GM21528 (cell line): ENCODE results near the gene ZNF396.

ENCODE experiments used
- ATAC-seq: cut with Tn5 transposase; IDR thresholded peaks from one replicate; pipeline ENCODE4 v1.9.1; 2021; ENCODE audit warnings: mild to moderate bottlenecking, moderate library complexity; ENCODE audit not compliant: unreplicated experiment, low FRiP score

Gene ZNF396

DNA sequence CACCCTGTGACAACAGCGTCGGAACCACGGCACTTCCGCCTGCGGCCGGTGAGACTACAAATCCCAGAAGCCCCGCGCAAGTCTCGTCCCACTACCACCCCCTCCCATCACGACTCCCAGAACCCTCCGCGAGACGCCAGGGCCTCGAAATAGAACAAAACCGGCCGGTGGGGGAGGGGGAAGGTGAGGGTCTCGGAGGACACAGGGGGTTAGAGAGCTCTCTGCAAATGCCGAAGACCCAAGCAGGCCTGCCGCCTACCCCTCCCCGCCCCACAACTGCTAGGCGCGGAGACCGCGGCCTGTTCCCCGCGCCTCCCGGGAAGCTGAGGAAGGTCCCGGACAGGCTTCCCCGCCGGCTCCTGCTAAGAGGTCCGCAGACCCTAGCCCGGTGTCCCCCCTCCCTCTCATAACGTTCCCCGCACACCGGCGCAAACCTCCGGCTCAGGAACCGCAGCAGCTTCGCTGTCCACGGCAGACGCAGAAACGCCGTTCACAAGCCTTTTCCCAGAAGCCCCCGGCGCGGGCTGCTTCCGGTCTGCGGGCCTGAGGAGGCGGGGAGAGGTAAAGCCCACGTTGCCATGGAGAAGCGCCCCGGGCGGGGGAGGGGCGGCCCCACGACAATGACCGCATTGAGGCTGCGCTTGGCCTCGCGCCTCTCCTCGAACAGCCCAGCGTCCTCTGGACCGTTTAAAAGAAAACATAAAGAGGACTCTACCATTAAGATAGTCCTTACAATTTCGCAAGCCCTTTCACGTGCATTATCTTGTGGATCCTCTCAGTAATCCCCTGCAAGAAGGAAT lies 33.0 kb downstream of the ZNF396 start, which contains the start of gene ZNF24:
TSS of gene ZNF24 (minus strand) at position 485 of the 800 bp plus-strand sequence. CDS start 3,770 bp downstream, outside the sequence.
- peak; percentile 95 for ATAC-seq

DNA sequence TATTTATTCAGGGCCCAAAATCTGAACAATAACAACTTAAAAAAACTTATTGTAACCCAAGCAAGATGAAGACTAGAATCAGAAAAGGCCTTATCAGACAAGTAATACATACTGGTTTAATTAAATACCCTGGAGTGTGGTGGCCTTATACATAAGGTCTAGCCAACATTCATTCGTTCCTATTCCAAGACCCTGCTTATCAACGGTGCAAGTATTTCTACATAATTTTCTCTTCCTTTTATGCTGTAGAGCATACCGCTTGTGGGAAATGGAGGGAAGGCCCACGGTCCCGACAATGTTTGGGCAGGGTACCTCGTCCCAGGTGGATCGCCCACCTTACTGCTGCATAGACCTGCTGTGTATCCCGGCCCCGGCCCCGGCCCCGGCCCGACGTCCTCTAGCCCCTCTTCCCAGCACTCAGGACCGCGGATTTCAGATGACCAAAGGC lies 33.6 kb downstream of the ZNF396 start:
- no peak for ATAC-seq

DNA sequence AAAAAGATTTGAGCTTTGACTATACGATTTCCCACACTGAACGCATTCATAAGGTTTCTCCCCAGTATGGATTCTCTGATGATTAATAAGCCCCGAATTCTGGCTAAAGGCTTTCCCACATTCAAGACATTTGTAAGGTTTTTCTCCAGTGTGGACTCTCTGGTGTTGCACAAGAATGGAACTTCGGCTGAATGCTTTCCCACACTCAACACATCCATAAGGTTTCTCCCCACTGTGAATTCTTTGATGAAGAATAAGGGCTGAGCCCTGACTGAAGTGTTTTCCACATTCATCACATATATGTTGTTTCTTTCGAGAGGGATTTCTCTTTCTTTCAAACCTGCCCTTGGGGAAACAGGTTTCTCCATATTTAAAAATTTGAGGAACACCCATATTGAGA lies 39.9 kb downstream of the ZNF396 start:
- ATAC-seq, result no peak

DNA sequence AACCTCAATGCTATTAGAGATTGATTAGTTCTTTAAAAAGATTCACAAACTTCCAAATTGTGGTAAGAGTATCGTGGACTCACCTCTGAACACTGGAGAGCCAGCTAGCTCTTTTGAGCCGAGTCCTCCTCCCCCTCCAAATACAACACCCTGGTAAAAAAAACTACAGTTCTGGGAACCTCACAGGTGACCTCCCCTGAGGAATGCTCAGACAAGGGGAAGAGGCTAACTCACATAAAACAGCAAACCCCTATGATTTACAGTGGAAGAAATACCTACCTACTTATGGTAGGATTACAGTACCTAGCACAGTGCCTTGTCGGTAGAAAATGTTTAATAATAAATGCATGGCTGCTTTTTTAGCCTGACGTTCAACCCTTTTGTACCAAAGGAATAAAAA lies 41.3 kb downstream of the ZNF396 start:
- no peak for ATAC-seq

DNA sequence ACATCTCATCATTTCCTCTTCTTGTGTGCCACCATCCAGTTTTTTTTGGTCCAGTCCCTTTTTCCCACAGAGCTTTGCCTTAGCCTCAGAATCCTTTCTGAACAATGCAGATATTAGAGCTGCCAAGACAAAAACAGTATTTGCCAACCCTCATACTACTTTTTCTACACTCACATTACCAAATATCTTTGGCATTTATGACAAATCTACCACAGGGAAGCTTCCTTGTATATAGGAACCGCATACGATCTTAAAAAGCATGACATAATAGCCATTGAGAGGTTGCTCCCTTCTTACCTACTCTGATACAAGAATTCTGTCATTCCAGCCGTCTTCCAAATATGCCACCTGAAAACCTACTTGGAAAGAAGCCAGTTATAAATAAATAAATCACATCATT lies 42.3 kb downstream of the ZNF396 start:
- ATAC-seq, result no peak

DNA sequence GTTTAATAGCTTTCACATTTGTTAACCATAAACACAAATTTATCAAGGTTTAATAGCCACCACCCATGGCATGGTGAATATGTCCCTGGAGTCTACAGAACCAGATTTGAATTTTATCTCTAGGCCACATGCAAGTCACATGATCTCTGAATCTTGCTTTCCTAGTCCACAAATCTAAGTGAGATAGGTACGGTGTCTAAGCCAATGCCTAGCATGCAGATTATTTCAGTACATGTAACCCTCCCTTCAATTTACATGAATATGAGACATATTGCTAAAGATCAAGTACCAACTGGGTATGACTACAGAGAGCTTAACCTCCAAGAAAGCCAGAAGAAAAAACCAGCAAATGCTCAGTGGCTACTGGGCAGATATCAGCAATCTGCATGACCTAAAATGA lies 42.9 kb downstream of the ZNF396 start:
- ATAC-seq, result no peak

DNA sequence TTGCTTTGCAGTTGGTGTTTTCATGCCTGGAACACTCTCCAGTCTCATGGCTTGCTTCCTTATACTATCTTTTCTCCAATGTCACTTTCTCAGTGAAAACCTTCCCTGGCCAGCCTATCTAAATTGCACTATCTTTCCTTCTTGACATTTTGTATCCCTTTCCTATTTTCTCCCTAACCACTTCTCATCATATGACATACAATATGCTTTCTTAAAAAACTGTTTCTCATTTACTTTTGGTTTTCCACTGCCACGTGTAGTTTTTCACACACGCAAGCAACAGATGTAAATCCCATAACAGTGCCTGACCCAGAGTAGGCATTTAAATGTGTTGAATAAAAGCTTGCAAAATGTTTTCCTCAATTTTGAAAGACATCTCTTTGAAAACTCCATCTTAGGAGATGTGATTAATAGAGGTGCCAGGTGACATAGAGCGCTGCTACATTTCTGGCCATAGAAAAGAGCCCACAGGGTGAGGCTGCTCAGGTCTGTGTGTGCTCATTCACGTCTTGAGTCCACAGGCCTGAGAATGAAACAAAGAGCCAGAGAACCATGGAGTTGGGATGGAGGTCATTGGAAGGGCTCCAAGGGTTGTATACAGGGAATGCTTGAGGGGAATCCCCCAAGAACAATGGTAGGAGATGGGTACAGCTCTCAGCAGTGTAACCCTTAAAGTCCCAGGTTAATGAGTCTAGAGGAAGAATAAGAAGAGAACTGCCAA lies 45.6 kb downstream of the ZNF396 start:
- no peak for ATAC-seq

DNA sequence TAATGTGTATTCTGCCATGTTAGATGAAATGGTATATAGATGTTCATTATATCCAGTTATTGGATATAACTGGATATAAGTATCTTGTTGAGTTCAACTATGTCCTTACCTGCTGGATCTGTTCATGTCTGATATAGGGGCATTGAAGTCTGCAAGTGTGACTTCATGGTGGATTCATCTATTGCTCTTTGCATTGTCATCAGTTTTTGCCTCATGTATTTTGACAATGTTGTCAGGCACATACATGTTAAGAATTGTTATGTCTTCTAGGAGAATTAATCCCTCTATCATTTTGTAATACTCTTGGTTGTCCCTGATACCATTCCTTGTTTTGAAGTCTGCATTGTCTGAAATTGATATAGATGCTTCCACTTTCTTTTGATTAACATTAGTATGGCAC lies 48.3 kb downstream of the ZNF396 start:
- no peak for ATAC-seq

DNA sequence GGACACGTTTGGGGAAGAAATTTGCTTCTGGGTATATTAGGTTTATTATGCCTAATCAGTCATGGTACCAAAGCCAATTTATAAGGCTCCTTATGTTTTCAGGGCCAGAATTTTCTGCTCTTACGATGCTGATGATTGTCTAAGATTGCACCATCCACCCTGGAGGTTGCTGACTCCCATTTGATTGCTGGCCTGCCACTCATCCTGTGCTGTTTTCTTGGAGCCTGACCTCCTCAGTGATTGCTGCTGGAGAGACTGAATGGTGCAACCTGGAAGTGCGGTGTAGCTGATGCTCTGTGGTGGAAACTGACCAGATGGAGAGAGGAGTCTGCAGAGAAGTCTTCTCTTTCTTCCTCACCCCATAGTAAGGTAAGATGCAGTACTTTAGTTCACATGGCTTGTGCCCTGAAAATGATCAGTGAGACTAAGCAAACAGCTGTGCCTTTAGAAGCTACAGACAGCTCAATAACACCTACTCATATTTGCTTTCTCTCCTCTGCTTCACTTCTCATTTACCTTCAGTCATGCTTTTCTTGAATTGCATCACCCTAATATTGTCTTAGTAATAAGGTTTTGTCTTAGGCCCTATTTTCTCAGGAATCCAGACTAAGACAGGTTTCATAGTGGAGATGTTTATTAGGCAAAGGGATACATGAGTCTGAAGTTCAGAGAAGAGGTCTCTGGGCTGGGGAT lies 50.3 kb downstream of the ZNF396 start:
- ATAC-seq, result no peak

DNA sequence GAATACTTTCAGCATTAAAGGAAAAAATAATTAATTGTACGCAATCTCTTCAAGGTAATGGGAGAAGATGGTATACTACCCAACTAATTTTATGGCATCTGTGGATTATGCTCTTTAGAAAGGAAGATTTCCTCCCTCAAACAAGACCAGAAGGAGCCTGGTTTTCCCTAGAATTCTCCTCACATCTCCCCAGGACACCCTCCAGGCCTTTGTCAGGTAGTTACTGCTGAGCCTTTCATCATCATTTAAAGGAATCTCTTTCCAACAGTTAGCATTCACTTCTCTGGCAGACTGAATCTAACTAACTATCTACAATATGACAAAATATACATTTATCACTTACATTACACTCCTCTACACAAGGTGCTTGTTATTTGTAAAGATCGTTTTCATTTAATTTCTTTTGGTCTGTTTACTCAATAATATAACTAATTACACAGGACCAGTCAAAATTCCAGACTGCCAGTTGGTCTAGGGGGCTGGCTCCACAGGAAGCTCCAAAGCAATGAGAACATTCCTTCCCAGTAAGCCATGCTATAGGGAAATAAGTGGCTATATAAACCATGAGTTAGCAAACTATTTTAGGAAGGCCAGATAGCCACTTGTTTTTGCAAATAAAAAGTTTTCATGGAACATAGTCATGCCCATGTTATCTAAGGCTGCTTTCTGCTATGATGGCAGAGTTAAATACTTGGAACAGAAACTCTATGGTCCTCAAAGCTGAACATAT lies 52.0 kb downstream of the ZNF396 start:
- ATAC-seq, result no peak

DNA sequence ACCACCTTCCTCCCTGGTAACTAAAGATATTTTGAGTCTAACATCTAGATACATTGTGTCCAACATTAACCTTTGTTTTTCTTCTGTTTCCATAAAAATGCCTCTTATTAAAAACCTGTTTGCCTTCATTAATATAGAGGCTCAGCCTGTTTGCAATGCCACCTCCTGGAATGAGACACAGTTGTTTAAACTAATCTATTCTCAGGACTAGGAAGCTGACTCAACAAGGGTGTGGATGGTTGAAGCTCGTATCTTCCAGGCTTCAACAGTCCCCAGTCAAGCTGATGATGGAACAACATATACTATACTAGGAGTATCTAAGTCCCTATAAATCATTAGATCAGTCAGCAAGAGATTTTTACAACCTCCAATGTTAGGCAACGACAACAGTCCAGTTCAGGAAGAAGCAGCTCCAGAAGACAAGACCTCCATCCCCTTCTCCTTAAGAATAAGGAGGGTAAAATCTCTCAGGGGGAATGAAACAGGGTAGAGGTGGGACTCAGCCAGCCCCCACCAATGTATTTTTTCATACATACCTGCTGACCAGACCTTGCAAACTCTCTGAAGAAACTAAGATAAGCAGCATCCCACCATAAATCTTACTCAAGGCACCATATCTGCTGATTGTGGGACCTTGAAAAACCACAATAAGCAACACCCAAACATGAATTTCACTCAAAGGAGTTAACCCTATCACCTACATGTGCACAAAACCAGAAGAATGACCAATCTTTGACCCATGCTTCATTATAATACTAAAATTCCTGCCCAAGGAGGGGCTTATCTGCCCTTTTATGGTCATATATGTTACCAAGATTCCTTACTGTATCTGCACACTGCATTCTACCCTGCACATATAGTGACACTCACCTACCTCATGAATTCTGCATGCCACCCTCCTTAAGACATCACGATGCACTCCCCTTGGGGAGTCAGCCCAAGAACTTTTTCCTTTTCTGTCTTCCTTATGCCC lies 54.4 kb downstream of the ZNF396 start:
- no peak for ATAC-seq
